Stimulated activated CD8-positive, alpha-beta memory T cell treated with anti-CD3 and anti-CD28 coated beads, Interleukin-4, amount 100 ng/mL, for 24 hours (primary cell): ENCODE data around the gene GNAZ.

Experiments
- DNase-seq: peaks from one replicate; pipeline ENCODE4 v3.0.0-alpha.2; 2020; ENCODE audit warnings: low read depth

Gene GNAZ

GRCh38 chr22:23107487-23108248 lies 37.3 kb downstream of the GNAZ start:
- no peak for DNase-seq

DNA sequence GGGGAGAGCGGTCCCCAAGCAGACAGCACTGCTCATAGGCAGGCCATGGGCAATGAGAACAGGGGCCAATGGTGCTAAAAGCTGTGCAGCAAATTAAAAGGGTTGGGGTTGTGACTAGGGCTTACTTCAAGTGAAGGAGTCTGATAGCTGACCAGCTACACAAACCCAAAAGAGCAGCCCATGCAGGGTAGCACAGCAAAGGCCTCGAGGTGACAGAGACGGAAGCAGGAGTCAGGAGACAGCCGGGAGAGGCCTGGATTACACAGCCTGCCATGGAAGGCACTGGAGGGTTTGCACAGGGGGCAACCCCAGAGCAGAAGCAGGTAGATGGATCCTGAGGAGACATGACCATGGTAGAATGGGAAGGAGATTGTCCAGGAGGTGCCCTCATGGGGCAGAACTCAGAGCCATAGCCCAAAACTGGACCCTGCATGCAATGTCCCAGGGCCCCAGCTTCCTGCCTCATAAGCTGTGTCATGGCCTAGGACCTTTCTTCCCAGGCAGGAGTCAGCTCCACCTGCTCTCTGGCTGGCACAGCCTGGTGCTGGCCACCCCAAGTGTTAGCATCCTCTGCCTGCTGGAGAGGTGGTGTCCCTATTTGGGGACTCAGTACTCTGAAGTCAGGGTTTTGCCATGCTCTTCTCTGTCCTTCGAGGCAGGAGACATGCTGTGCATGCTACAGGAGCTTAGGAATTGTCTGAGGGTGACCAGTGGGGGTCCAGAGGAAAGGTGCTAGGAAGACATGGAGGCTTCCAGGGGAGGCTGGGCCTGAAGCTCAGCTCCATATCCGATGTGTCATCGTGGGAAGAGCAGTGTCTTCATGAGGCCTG lies 38.1 kb downstream of the GNAZ start:
- DNase-seq = no peak

DNA sequence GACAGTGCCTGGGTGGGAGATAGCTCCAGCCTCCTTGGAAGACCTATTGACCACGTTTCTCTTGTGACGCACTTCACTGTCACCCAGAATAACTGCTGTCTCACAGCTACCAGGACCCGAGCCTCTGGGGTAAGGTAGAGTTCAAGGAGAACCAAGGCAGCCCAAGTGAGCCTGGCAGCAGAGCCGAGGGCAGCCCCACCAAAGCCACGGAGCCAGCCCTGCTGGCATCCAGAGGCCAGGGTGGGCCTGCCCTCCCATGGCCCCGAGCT lies 38.7 kb downstream of the GNAZ start:
- no peak for DNase-seq

- no peak for DNase-seq
Measured at GRCh38 chr22:23109441-23109978, 39.2 kb downstream of the GNAZ start.

- no peak for DNase-seq
Measured at GRCh38 chr22:23110190-23110921, 40.0 kb downstream of the GNAZ start.

DNA sequence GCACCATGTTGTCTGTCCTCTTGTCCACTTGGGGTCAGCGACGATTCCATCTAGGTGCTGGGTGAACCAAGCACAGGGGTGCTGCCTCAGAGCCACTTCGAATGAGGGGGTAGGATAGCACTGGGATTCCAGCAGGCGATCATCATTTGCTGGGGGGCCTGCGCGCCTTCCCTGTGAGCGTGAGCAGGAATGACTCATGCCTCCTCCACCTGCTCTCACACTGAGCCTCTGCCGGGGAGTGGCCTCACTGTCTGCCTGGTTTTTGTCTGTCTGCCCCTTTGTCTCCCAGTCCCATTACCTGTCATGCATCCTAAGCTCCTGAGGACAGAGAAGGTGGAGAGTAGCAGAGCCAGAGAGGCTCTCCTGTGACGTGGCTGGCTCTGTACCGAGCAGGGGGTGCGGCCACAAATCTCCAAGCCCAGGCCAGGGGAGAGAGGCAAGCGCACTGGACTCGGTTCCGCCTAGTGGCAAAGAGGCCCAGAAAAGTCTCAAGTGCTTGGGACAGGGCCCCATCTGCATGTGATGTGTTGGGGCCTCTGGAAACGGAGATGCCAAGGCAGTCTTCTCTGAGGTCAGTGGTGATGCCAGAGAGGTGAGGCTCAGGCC lies 40.7 kb downstream of the GNAZ start:
- no peak for DNase-seq

- DNase-seq = no peak
Measured at GRCh38 chr22:23112472-23113012, 42.2 kb downstream of the GNAZ start.

DNA sequence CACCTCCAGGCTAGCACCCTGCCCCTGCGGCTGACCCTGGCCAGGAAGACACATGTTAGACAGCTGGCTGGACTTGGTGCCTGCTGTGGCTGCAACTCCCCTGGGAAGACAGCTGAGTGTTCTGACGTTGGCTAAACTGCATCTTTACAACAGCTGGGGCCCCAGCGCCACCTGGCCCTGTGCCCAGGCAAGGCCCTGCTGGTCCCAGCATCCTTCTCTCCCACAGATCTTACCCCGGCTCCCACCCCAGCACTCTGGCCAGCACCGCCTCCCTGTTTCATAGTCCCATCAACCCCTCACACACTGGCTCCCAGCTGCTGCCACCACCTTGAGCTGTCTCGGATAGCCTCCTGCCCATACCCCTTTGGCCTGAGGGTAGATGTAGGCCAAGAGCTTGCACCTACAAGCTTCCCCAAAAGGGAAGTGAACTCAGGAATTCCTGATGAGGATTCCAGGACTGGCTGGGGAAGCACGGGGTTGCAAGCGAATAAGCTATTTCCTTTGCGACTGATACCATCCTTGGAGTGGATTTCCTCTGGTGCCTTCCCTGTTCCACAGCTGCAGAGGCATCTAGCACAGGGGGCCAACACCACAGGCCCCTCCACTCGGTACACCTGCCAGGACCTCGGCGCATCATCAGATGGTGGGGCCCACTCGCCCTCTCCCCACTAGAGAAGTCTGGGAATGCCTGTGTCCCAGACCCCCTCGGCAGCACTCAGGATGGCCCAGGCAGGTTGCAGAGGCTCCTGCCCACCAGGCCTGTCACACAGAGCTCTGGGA lies 42.9 kb downstream of the GNAZ start:
- no peak for DNase-seq

- DNase-seq = no peak
Measured at GRCh38 chr22:23113847-23114720, 43.8 kb downstream of the GNAZ start.

DNA sequence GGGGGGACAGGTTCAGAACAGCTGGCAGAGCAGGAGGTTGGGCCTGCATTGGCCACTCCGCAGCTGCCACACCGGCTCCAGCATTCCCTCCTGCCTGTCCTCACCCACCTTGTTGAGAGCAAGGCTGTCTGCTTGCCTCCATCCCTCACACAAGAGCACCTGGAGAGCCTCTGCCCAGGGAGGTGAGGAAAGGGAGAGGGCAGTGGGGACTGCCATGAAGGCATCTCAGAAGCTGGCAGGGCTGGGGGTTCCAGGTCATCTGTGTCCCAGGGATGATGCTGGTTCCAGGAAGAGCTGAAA lies 44.4 kb downstream of the GNAZ start:
- no peak for DNase-seq

- no peak for DNase-seq
Measured at GRCh38 chr22:23115369-23115768, 45.0 kb downstream of the GNAZ start.

DNA sequence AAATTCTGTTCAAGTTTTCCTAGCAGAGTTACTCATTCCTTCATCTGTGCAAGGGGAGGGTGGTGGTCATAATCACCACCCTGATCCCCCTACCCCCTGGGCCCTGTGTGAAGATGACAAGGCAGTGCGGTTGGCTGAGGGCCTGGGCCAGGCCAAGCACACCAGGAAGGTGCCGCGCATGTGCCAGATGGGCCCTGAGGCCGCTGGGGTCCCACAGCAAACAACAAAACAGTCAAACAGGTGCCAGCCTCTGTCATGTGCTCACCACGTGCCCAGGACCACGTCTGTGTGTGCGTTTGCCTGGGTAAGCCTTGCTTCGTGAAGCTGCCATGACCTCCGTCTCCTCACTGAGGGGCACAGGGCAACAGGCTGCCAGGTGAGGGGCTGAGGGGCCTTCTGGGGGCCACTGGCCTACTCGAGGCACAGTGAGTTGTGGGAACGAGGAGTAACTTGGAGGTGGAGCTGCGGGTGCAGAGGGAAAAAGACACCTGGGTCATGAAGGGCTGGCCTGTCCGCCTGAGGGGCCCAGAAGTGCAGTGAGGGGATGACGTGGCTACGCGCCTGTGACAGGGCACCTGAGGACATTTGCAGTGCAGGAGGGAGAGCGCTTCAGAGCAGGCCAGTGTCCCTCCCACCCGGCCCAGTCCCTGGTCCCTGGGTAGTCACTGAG lies 45.6 kb downstream of the GNAZ start:
- no peak for DNase-seq

DNA sequence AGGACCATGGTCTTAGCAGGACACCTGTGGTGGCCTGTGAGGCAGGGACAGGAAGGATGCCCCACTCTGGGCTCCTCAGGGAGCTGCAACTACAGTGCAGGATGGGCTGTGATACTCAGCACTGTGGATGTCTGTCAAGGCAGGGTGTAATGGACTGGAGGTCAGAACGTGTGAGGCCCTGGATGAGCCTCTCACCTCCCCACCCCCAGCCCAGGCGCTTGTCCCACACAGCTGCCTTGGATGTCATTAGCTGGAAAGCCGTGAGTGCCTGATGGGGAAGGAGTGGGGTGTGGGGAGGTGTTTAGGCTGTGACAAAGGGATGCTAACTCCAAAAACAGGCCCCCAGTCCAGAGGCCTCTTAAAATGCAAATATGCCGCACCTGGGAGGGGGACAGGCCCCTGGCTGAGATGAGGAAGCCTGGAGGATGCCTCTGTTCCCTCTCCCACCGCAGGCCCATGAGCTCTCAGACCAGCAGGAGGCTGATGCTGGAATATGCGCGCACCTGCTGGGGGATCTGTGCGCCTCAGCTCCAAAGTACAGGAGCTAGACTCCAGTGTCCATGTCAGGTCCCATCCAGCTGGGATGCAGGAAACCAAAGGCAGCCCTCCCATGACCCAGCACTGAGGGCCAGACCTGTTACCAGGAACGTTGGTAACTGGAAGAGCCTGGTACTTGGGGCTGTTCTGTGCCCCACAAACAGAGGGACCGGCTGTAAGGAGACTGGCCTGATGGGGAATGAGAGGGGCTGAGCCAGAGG lies 46.4 kb downstream of the GNAZ start:
- DNase-seq = no peak

- no peak for DNase-seq
Measured at GRCh38 chr22:23117275-23117674, 47.0 kb downstream of the GNAZ start.

- DNase-seq = no peak
Measured at GRCh38 chr22:23117891-23118646, 47.8 kb downstream of the GNAZ start.

DNA sequence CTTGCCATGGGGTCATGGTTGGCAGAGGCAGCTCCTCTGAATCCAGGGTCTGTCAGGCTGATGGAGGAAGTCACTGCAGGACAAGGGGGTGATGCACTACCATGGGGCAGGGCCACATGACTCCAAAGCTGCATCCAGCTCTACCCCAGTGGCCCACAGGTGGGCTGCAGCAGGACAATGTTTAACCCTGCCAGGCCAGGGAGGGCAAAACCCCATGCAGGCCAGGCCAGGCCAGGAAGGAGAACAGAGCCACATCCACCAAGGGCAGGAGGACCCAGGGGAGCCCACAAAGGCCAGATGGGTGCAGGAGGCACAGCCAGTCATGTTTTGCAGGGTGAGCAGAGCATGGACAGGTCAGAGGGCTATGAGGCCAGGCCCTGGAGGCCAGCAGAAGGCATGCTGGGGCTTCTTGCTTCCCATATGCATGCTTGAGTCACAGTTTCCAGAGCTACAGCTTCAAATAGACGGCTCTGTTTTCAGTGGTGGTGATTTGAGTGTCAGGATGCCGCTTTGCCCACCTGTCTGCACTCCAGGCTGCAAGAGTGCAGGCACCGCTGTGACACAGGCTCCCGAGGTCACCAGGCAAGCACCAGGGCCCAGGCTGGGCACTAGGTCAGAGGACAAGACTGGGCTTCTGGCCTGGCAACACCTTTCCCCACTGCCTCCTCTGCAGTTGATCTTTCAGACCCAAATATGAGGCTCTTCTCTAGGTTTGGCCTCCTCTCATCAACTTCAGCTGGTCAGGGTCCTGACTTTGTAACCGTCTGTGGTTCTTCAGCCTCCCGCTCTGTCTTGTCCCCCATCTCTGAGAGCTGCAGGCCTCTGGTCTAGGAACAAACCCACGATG lies 48.6 kb downstream of the GNAZ start:
- no peak for DNase-seq
